Transverse colon (tissue), 4 donors: ENCODE measurements around the gene ADPRHL1. TPM values are rescaled to one million over a fixed set of nuclear protein-coding genes. Genes with fewer than 3 reads are reported as not detected.

ENCODE experiments used
- DNase-seq: peaks from one replicate; pipeline ENCODE4 v3.0.0-alpha.2; 2019
- H3K27ac ChIP-seq, 4 donors: fragments of 200-600 bp; sonication (generic); 2 replicates each; pipeline ENCODE4 v1.5.1; 2016 to 2018; ENCODE audit warnings: inconsistent platforms in 4 of 4
- H3K27me3 ChIP-seq: fragments of 200-600 bp; sonication (generic); 2 replicates; pipeline ENCODE4 v1.5.1; 2017; ENCODE audit warnings: inconsistent platforms
- H3K36me3 ChIP-seq, 4 donors: fragments of 200-600 bp; sonication (generic); 2 replicates each; pipeline ENCODE4 v1.5.1; 2017 to 2019; ENCODE audit warnings: inconsistent platforms in 4 of 4
- H3K4me1 ChIP-seq, 4 donors: fragments of 200-600 bp; sonication (generic); 2 replicates each; pipeline ENCODE4 v1.5.1; 2017 to 2020; ENCODE audit warnings: inconsistent platforms in 4 of 4
- H3K4me3 ChIP-seq, 4 donors: fragments of 200-600 bp; sonication (generic); 1 replicate in 1 of 4; 2 replicates in 3 of 4; pipeline versions ENCODE4 v1.5.1 to v1.6.1; 2017 to 2019; ENCODE audit warnings: inconsistent platforms in 4 of 4
- H3K9me3 ChIP-seq, 2 donors: fragments of 200-600 bp; sonication (generic); 2 replicates each; pipeline ENCODE4 v1.5.1; 2017 to 2019; ENCODE audit warnings: inconsistent platforms in 2 of 2
- EP300 ChIP-seq: sonication (generic); formaldehyde crosslinking; IDR thresholded peaks from one replicate; pipeline ENCODE4 v1.6.1; 2017; ENCODE audit warnings: antibody characterized with exemption, low read depth
- POLR2A ChIP-seq: fragments of 450-650 bp; IDR thresholded peaks from one replicate; pipeline ENCODE4 v1.6.1; 2016; ENCODE audit warnings: antibody characterized with exemption, mild to moderate bottlenecking, moderate library complexity
- POLR2AphosphoS5 ChIP-seq, 3 donors: sonication (generic); formaldehyde crosslinking; IDR thresholded peaks; one replicate each; pipeline ENCODE4 v1.6.1; 2016; ENCODE audit warnings: antibody characterized with exemption in 3 of 3
- WGBS, 2 donors: methylation state at CpG; one replicate each; pipeline ENCODE4 v1.1.5; 2018; ENCODE audit warnings: low coverage in 1 of 2; 5-methylcytosine and 5-hydroxymethylcytosine counted together
- in situ Hi-C, 4 donors: fragments of 200-750 bp; cut with MboI; loops; one replicate each; pipeline versions ENCODE4 v1.15.0 to v1.15.1; 2017; ENCODE audit warnings: low sequenced_read_pairs in 3 of 4, low pct_ligation_motif_present in 1 of 4, low pct_unique_long_range_greater_than_20kb in 1 of 4
- intact Hi-C: fragments of 100-400 bp; cut with DNase I; formaldehyde crosslinking; loops from one replicate; pipeline ENCODE4 v1.15.1; 2023; ENCODE audit warnings: low total_unique reads
- total RNA-seq, 4 donors: library from RNA; depleted of rRNA; stranded (reverse); fragments of >200 nt; gene quantifications; one replicate each; pipeline ENCODE4 v1.1.0, GENCODE V29; 2016
- TF ChIP-seq, protein P1 (sequence below), 5 experiments: fragments of 200-600 bp in 3 of 5; fragments of 450-650 bp in 2 of 5; sonication (generic) in 3 of 5; IDR thresholded peaks; 1 replicate in 2 of 5; 2 replicates in 3 of 5; pipeline ENCODE4 v1.5.1; 2016 to 2017; ENCODE audit warnings: antibody characterized with exemption in 5 of 5, inconsistent platforms in 3 of 5, mild to moderate bottlenecking in 2 of 5, moderate library complexity in 1 of 5

ADPRHL1 gene
- total RNA-seq, 4 donors from 2014 or later = 4.1 to 10.2 (median 5.9) TPM

DNA sequence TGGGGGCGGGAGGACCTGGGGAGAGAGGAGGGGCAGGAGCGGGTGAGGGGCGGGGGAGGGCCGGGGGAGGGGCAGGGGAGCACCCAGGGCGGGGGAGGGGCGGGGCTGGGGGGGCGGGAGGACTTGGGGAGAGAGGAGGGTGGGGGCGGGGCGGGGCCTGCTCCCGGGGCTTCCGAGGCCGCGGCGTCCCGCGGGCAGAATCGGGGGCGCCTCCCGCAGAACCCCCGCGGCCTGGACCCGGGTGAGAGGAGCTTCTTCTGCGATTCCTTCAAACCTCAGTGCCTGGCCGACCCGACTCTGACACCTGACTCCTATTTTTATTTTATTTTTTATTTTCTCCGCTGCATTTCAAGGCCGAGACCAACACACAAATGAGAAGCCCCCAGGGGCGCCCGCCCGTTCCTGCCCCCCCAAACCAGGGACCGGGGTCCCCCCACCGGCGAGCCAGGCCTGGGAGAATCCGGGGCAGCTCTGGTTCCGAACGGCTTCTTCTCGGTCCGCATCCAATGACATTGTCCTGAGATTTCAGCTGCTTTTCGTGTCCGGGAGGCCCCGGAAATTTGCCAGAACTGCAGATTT, 88.9 kb downstream of the ADPRHL1 start:
- Histone ChIP-seq H3K27ac (peak overlapping the region; percentile 73 to 87 (median 83)), H3K9me3 (no peaks in the 10 kb centered on the region), H3K4me1 (peaks cover 0 to 33% (median 12%) of the 10 kb centered on the region in 4 donors), H3K27me3 (peaks cover 10% of the 10 kb centered on the region), H3K36me3 (no peaks in the 10 kb centered on the region), H3K4me3 (peak overlapping the region; percentile 38 to 59 (median 44))
- in situ Hi-C loops = no loop called here
- 4 to 15% methylated on average over 7 to 31 of the region's 41 CpGs for WGBS, 2 donors
- intact Hi-C loops = no loop called here
- TF ChIP-seq, protein P1, sequence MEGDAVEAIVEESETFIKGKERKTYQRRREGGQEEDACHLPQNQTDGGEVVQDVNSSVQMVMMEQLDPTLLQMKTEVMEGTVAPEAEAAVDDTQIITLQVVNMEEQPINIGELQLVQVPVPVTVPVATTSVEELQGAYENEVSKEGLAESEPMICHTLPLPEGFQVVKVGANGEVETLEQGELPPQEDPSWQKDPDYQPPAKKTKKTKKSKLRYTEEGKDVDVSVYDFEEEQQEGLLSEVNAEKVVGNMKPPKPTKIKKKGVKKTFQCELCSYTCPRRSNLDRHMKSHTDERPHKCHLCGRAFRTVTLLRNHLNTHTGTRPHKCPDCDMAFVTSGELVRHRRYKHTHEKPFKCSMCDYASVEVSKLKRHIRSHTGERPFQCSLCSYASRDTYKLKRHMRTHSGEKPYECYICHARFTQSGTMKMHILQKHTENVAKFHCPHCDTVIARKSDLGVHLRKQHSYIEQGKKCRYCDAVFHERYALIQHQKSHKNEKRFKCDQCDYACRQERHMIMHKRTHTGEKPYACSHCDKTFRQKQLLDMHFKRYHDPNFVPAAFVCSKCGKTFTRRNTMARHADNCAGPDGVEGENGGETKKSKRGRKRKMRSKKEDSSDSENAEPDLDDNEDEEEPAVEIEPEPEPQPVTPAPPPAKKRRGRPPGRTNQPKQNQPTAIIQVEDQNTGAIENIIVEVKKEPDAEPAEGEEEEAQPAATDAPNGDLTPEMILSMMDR (IDR thresholded peaks at IDR 0.05) = no peak
- no peak for TF ChIP-seq EP300
- no peak for TF ChIP-seq POLR2AphosphoS5 (IDR thresholded peaks at IDR 0.05)
- no peak for TF ChIP-seq POLR2A
- peak; percentile 17 for DNase-seq

DNA sequence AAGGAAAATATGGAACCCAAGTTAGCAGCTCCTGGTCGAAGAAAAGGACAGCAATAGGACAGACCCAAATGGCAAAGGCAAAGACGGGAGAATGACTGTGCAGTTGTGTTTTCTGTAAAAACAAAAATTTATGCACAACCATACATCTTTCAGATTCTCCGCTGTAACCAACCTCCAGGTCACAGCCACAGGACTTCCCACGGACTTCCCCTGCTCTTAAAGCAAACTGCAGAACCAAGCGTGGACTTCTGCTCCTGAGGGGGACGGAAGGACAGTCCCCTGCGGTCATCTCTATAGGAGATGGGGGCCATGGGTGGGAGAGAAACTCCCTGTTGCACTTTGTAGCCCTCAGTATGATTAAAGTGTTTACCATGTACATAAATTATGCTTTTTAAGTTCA, 91.9 kb downstream of the ADPRHL1 start:
- no peak for TF ChIP-seq EP300
- TF ChIP-seq POLR2AphosphoS5 (IDR thresholded peaks at IDR 0.05) = no peak
- no peak for TF ChIP-seq POLR2A
- TF ChIP-seq, protein P1 (IDR thresholded peaks at IDR 0.05) = no peak
- 61 to 67% methylated on average over 4 to 7 of the region's 7 CpGs for WGBS, 2 donors
- in situ Hi-C loops = no loop called here
- intact Hi-C loops = no loop called here
- H3K27me3 ChIP-seq = peaks cover 10% of the 10 kb centered on the region
- DNase-seq = no peak
- H3K36me3 ChIP-seq = no peaks in the 10 kb centered on the region
- H3K4me1 ChIP-seq = peaks cover 0 to 33% (median 12%) of the 10 kb centered on the region in 4 donors
- H3K27ac ChIP-seq = no peak overlapping the region
- no peak overlapping the region for H3K4me3 ChIP-seq
- H3K9me3 ChIP-seq = no peaks in the 10 kb centered on the region

GRCh38 chr13:113360446-113360845, 92.8 kb downstream of the ADPRHL1 start:
- 92% methylated on average over 6 of the region's 6 CpGs; no CpG with 5 or more reads in 1 of the 2 donors for WGBS, 2 donors
- TF ChIP-seq POLR2A (no peak), EP300 (no peak), POLR2AphosphoS5 (IDR thresholded peaks at IDR 0.05) (no peak)
- TF ChIP-seq, protein P1 (IDR thresholded peaks at IDR 0.05) = no peak
- in situ Hi-C loops = no loop called here
- no peaks in the 10 kb centered on the region for H3K36me3 ChIP-seq
- H3K27ac ChIP-seq = no peak overlapping the region
- peaks cover 0 to 32% (median 12%) of the 10 kb centered on the region in 4 donors for H3K4me1 ChIP-seq
- no peak overlapping the region for H3K4me3 ChIP-seq
- no peaks in the 10 kb centered on the region for H3K9me3 ChIP-seq
- no peak for DNase-seq
- intact Hi-C loops = no loop called here
- H3K27me3 ChIP-seq = peaks cover 9% of the 10 kb centered on the region

GRCh38 chr13:113359571-113359970, 93.7 kb downstream of the ADPRHL1 start:
- peaks cover 2% of the 10 kb centered on the region for H3K27me3 ChIP-seq
- intact Hi-C loops (no loop called here), in situ Hi-C loops (no loop called here)
- no peak overlapping the region for H3K4me3 ChIP-seq
- H3K4me1 ChIP-seq = peaks cover 0 to 23% (median 7%) of the 10 kb centered on the region in 4 donors
- no peaks in the 10 kb centered on the region for H3K9me3 ChIP-seq
- H3K36me3 ChIP-seq = no peaks in the 10 kb centered on the region
- TF ChIP-seq EP300 (no peak), POLR2A (no peak), POLR2AphosphoS5 (IDR thresholded peaks at IDR 0.05) (no peak)
- TF ChIP-seq, protein P1 (IDR thresholded peaks at IDR 0.05) = no peak
- no peak for DNase-seq
- no peak overlapping the region for H3K27ac ChIP-seq
- 90 to 100% methylated on average over 1 to 11 of the region's 11 CpGs for WGBS, 2 donors
